GM19025 (cell line): ENCODE measurements around the gene PARD3.
"Not testable (repeated sequence)": the region's sequence is repeated elsewhere in the genome, so short reads cannot be mapped to it uniquely, and the experiment has no call there.

Source experiments
- ATAC-seq: cut with Tn5 transposase; IDR thresholded peaks from one replicate; pipeline ENCODE4 v1.9.1; 2021; ENCODE audit warnings: mild to moderate bottlenecking, low read depth, moderate library complexity; ENCODE audit not compliant: unreplicated experiment

PARD3 gene

GRCh38 chr10:34081347-34081743, 733.8 kb downstream of the PARD3 start:
- ATAC-seq: no peak

GRCh38 chr10:34080485-34081346, 734.4 kb downstream of the PARD3 start:
- ATAC-seq: no peak

GRCh38 chr10:34079702-34080484, 735.2 kb downstream of the PARD3 start:
- ATAC-seq: no peak

- ATAC-seq: no peak
Measured at GRCh38 chr10:34078745-34079470, 736.2 kb downstream of the PARD3 start.

- no peak for ATAC-seq
Measured at GRCh38 chr10:34078017-34078744, 736.9 kb downstream of the PARD3 start.

- no peak for ATAC-seq
Measured at GRCh38 chr10:34076443-34076842, 738.7 kb downstream of the PARD3 start.

- no peak for ATAC-seq
Measured at GRCh38 chr10:34075254-34075926, 739.7 kb downstream of the PARD3 start.

- ATAC-seq: no peak
Measured at GRCh38 chr10:34074051-34074450, 741.0 kb downstream of the PARD3 start.

GRCh38 chr10:34067741-34068140, 747.4 kb downstream of the PARD3 start:
- ATAC-seq: not testable (repeated sequence)

GRCh38 chr10:34063592-34063991, 751.5 kb downstream of the PARD3 start:
- ATAC-seq: no peak

- ATAC-seq: no peak
Measured at GRCh38 chr10:34061841-34062240, 753.3 kb downstream of the PARD3 start.
